Subcutaneous adipose tissue (tissue), 4 donors: ENCODE results near the gene DNMBP. TPM values are rescaled to one million over a fixed set of nuclear protein-coding genes. Genes with fewer than 3 reads are reported as not detected.

Experiments used
- CTCF ChIP-seq: fragments of 450-650 bp; IDR thresholded peaks from one replicate; pipeline ENCODE4 v1.5.1; 2016; ENCODE audit warnings: low read depth, mild to moderate bottlenecking, control low read depth, antibody characterized with exemption, moderate library complexity
- total RNA-seq, 4 donors: library from RNA; depleted of rRNA; stranded (reverse); fragments of >200 nt; gene quantifications; one replicate each; pipeline ENCODE4 v1.1.0, GENCODE V29; 2016

The DNMBP gene
- total RNA-seq, 4 donors from 2014 or later: 20.9 to 23.3 (median 21.5) TPM

DNA sequence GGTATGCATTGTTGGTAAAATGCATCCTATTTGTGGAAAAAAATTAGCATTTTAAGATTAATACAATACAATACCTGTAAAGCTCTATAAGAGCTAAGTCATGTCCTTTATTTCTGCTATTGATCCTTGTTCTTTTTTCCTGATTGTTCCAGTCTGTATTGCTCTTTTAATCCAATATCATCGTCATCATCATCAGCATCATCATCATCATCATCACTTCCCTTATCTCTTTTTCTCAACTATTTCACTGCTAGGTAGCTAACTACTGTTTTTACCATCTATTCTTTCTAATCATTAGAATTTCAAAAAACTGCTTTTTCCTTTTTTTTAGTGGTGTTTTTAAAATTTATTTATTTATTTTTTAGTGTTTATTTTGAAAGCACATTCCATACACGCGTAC is 156.1 kb downstream of the DNMBP start:
- no peak for TF ChIP-seq CTCF

DNA sequence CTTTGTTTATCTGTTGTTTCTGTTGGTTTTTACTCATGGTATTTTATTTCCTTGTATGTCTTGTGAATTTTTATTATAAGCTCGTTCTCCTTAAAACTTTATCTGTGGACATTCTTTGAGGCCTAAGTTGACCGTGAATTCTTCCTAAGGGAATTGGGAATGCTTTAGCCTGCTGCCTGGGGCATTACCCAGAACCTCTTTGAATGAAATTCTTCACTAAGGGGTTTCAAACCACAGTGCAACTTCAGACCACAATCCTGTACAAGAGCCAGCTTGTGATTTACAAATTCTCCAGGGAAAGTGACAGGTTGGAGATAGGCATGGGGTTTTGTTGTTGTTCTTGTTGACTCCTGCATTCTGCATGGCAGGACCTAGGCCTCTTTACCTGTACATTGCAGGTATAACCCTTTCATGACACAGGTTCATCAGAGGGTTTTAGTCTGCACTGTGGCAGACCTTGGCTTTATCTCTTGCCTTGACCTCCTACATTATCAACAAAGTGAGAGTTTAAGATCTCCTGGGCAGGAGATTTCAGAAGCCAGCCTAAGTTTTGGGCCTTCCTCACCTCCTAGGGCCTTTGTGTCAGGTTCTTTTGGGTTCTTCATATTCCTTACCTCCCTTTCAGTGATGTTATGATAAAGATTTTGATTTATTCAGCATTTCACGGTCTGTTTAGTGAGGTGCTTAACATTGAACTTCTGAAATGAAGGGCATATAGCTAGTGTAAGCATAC is 157.1 kb downstream of the DNMBP start:
- no peak for TF ChIP-seq CTCF

- no peak for TF ChIP-seq CTCF
Measured at GRCh38 chr10:99851825-99852224, 157.9 kb downstream of the DNMBP start.

DNA sequence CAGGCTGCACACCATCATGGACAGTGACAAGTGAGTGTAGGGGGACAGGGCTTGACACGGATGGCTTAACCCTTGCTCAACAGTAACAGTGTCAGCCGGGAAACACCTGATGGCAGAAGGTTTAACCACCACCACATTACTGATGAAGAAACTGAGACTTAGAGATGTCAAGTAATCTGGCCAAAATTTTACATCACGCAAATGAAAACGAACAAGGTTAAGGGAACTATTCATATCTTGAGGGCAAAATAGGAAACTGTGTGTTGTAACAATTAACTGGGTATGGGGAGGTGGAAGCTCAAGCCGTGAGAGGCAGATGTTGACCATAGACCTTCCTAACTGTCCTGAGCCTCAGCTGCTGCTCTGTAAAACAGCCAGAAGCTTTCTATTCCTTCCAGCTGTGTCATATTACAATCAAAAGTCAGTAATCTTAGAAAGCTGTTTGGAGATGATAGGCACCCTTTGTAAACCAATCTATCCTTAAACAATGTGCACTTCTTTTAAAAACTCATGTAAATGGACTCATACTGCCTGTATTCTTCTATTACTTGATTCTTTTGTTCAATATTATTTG is 158.9 kb downstream of the DNMBP start:
- TF ChIP-seq CTCF: no peak

DNA sequence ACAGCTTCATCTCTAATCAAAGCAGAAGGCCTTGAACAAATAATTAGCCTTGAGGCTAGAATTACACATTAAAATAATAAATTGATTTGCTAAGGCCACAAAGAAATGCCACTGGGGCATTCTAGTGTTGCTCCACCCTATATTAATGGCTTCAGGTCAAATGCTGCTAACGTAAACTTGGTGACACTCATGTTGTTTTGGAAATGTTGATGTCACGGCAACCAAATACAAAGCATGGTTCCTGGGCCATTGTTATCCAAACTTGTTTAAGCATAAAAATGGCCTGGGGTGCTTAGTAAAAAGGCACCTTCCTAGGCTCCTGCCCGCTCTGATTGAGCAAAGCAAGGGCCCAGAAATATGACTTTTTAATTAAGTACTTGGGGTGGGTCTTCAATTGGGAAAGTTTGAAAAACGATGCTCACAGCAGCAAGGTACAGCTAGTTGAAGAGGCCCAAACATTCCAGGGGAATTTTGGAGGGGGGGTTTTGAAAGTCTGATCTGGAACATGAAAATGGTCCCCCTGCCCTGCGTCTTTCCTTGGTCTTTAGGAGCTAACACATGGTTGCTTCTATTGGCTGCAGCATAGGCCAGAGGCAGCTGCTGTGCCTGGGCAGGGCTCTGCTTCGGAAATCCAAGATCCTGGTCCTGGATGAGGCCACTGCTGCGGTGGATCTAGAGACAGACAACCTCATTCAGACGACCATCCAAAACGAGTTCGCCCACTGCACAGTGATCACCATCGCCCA is 159.6 kb downstream of the DNMBP start:
- no peak for TF ChIP-seq CTCF

DNA sequence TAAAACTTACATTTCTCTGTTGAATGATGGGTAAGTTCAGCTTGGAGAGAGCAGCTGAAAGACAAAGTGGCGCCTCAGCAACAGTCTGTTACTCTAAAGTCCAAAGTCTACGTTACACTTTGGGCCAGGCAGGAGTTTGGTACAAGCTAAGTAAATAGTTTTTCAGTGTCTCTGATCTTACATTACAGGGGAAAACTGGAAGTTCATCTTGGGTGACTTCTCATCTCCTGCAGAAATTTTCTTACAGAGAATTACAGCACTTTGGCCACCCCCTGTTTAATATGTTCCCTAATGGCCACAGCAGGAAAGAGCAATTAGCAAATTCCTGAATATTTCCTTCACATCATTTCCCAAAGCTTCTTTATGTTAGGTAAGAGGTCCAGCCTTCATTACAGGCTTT is 160.2 kb downstream of the DNMBP start:
- TF ChIP-seq CTCF: no peak

DNA sequence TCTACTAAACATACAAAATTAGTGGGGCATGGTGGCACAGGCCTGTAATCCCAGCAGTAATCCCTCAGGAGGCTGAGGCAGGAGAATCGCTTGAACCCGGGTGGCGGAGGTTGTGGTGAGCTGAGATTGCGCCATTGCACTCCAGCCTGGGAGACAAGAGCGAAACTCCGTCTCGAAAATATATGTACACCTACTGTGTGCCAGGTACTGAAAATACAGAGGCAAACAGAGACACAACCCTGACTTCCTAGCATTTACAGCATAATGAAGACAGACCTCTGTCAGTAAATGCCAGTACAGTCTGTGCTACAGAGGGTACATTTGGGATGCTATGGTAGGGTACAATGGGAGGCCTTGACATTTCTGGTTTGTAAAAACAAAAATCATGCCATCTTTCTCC is 160.7 kb downstream of the DNMBP start:
- TF ChIP-seq CTCF: no peak
